ENCODE measurements around the gene EEF1AKMT2.

EEF1AKMT2 gene

GRCh38 chr10:124717911-124718741 is 73.6 kb downstream of the EEF1AKMT2 start:
- no peak for FAIRE-seq

GRCh38 chr10:124717041-124717757 is 74.5 kb downstream of the EEF1AKMT2 start:
- FAIRE-seq = no peak

GRCh38 chr10:124716369-124716768 is 75.3 kb downstream of the EEF1AKMT2 start:
- FAIRE-seq = no peak

- FAIRE-seq = no peak
These were observed 76.2 kb downstream of the EEF1AKMT2 start for GRCh38 chr10:124715439-124715838.

GRCh38 chr10:124713679-124714255 is 77.9 kb downstream of the EEF1AKMT2 start:
- FAIRE-seq = no peak

- FAIRE-seq = no peak
These were observed 78.8 kb downstream of the EEF1AKMT2 start for GRCh38 chr10:124712704-124713407.

GRCh38 chr10:124711145-124711544 is 80.5 kb downstream of the EEF1AKMT2 start:
- no peak for FAIRE-seq

GRCh38 chr10:124710266-124710881 is 81.3 kb downstream of the EEF1AKMT2 start:
- FAIRE-seq = no peak

GRCh38 chr10:124709861-124710260 is 81.8 kb downstream of the EEF1AKMT2 start:
- no peak for FAIRE-seq

- FAIRE-seq = no peak
These were observed 82.7 kb downstream of the EEF1AKMT2 start for GRCh38 chr10:124708922-124709520.

GRCh38 chr10:124708246-124708779 is 83.4 kb downstream of the EEF1AKMT2 start:
- no peak for FAIRE-seq

Measured in A204.1 (cell line).